RPMI8226 (cell line): ENCODE results near the gene BCAS1.

Experiments
- DNase-seq: peaks from one replicate; pipeline ENCODE4 v3.0.0-alpha.2; 2015

The BCAS1 gene

GRCh38 chr20:54074511-54074910 lies 4.1 kb upstream of the BCAS1 start:
- no peak for DNase-seq

- DNase-seq, result no peak
Measured at GRCh38 chr20:54073288-54073687, 2.9 kb upstream of the BCAS1 start.

GRCh38 chr20:54069501-54069971 lies 858 bp downstream of the BCAS1 start:
- DNase-seq, result no peak

- DNase-seq, result no peak
Measured at GRCh38 chr20:54068966-54069365, 1.4 kb downstream of the BCAS1 start.

GRCh38 chr20:54068495-54068894 lies 1.9 kb downstream of the BCAS1 start:
- DNase-seq, result no peak

- DNase-seq, result peak; percentile 83
Measured at GRCh38 chr20:54067606-54068174, 2.7 kb downstream of the BCAS1 start.

GRCh38 chr20:54065601-54066038 lies 4.8 kb downstream of the BCAS1 start:
- no peak for DNase-seq

GRCh38 chr20:54064939-54065338 lies 5.5 kb downstream of the BCAS1 start:
- DNase-seq, result no peak

- no peak for DNase-seq
Measured at GRCh38 chr20:54063992-54064676, 6.3 kb downstream of the BCAS1 start.

- DNase-seq, result no peak
Measured at GRCh38 chr20:54063580-54063979, 6.8 kb downstream of the BCAS1 start.

- DNase-seq, result peak; percentile 46
Measured at GRCh38 chr20:54062812-54063280, 7.5 kb downstream of the BCAS1 start.

GRCh38 chr20:54061101-54061881 lies 9.1 kb downstream of the BCAS1 start:
- no peak for DNase-seq

GRCh38 chr20:54059691-54060364 lies 10.6 kb downstream of the BCAS1 start:
- DNase-seq, result no peak

- no peak for DNase-seq
Measured at GRCh38 chr20:54058420-54059139, 11.8 kb downstream of the BCAS1 start.

GRCh38 chr20:54056762-54057639 lies 13.4 kb downstream of the BCAS1 start:
- DNase-seq, result no peak

GRCh38 chr20:54054516-54054915 lies 15.9 kb downstream of the BCAS1 start:
- peak; percentile 40 for DNase-seq

GRCh38 chr20:54051068-54051467 lies 19.3 kb downstream of the BCAS1 start:
- DNase-seq, result no peak

- no peak for DNase-seq
Measured at GRCh38 chr20:54048891-54049545, 21.4 kb downstream of the BCAS1 start.

- DNase-seq, result no peak
Measured at GRCh38 chr20:54048481-54048880, 21.9 kb downstream of the BCAS1 start.

- no peak for DNase-seq
Measured at GRCh38 chr20:54047720-54048119, 22.7 kb downstream of the BCAS1 start.

GRCh38 chr20:54047048-54047447 lies 23.3 kb downstream of the BCAS1 start:
- no peak for DNase-seq
